DMS 273 (cell line): Measurements from ENCODE around the gene KIF5A.

ENCODE experiments used
- DNase-seq: peaks from one replicate; lab custom pipeline; 2025; ENCODE audit not compliant: unreplicated experiment; lab: John Stamatoyannopoulos, UW

The KIF5A gene

GRCh38 chr12:57518920-57519795, 30.7 kb upstream of the KIF5A start:
- peak; percentile 55 for DNase-seq

GRCh38 chr12:57519796-57520052, 30.1 kb upstream of the KIF5A start:
- no peak for DNase-seq

- peak; percentile 99 for DNase-seq
Measured at GRCh38 chr12:57520053-57520818, 29.6 kb upstream of the KIF5A start, which contains the start of gene DDIT3. DDIT3 (minus strand) TSS chr12:57520514; CDS start chr12:57517406, 3,108 bp downstream.

GRCh38 chr12:57521525-57522010, 28.3 kb upstream of the KIF5A start:
- DNase-seq: peak; percentile 83

GRCh38 chr12:57522011-57522886, 27.6 kb upstream of the KIF5A start, which contains the start of gene MBD6:
MBD6 (plus strand) TSS chr12:57522824; CDS start chr12:57524304, 1,480 bp downstream.
- peak; percentile 94 for DNase-seq

GRCh38 chr12:57522887-57523705, 26.7 kb upstream of the KIF5A start:
- DNase-seq: peak; percentile 65

- DNase-seq: no peak
Measured at GRCh38 chr12:57523706-57524614, 25.9 kb upstream of the KIF5A start.

- DNase-seq: peak; percentile 17
Measured at GRCh38 chr12:57524814-57525614, 24.8 kb upstream of the KIF5A start.

GRCh38 chr12:57525615-57526383, 24.0 kb upstream of the KIF5A start:
- no peak for DNase-seq

- DNase-seq: no peak
Measured at GRCh38 chr12:57526477-57527126, 23.2 kb upstream of the KIF5A start.

GRCh38 chr12:57527184-57527583, 22.7 kb upstream of the KIF5A start:
- no peak for DNase-seq

- DNase-seq: no peak
Measured at GRCh38 chr12:57528176-57528575, 21.7 kb upstream of the KIF5A start.

- no peak for DNase-seq
Measured at GRCh38 chr12:57528831-57529555, 20.9 kb upstream of the KIF5A start.

GRCh38 chr12:57529831-57530230, 20.0 kb upstream of the KIF5A start:
- DNase-seq: no peak

GRCh38 chr12:57530396-57531142, 19.3 kb upstream of the KIF5A start:
- no peak for DNase-seq

- no peak for DNase-seq
Measured at GRCh38 chr12:57531836-57532235, 18.0 kb upstream of the KIF5A start.
